Loucy (cell line): ENCODE data around the gene GMFB.

Experiments used
- H2AFZ ChIP-seq: fragments of 200-600 bp; sonication (generic); 2 replicates; pipeline ENCODE4 v1.6.0; 2016; ENCODE audit warnings: antibody characterized with exemption, mild to moderate bottlenecking, low read length, moderate library complexity
- H3F3A ChIP-seq: fragments of 200-600 bp; 2 replicates; pipeline ENCODE4 v1.6.0; 2016; ENCODE audit warnings: antibody characterized with exemption, low read depth, mild to moderate bottlenecking
- H3K27me3 ChIP-seq: fragments of 200-600 bp; sonication (generic); 2 replicates; pipeline ENCODE4 v1.6.1; 2014; ENCODE audit warnings: low read length, mild to moderate bottlenecking; ENCODE audit not compliant: insufficient read depth, poor library complexity, severe bottlenecking
- H3K36me3 ChIP-seq: fragments of 200-600 bp; sonication (generic); 2 replicates; pipeline ENCODE4 v1.6.1; 2016; ENCODE audit warnings: low read length; ENCODE audit not compliant: insufficient read depth
- H3K4me1 ChIP-seq: fragments of 200-600 bp; sonication (generic); 2 replicates; pipeline ENCODE4 v1.5.1; 2014; ENCODE audit warnings: low read length, mild to moderate bottlenecking; ENCODE audit not compliant: insufficient read depth, poor library complexity, severe bottlenecking
- H3K4me2 ChIP-seq: fragments of 200-600 bp; sonication (generic); 2 replicates; pipeline ENCODE4 v1.6.0; 2014; ENCODE audit warnings: antibody characterized with exemption, low read length, low read depth, mild to moderate bottlenecking; ENCODE audit not compliant: poor library complexity, severe bottlenecking
- H3K4me3 ChIP-seq: fragments of 200-600 bp; sonication (generic); 2 replicates; pipeline ENCODE4 v1.5.1; 2014; ENCODE audit warnings: low read length, mild to moderate bottlenecking, mixed read lengths; ENCODE audit not compliant: poor library complexity, severe bottlenecking
- H3K79me2 ChIP-seq: fragments of 200-600 bp; sonication (generic); 2 replicates; pipeline ENCODE4 v1.6.1; 2014; ENCODE audit warnings: low read length; ENCODE audit not compliant: insufficient read depth
- H3K9ac ChIP-seq: fragments of 200-600 bp; sonication (generic); 2 replicates; pipeline ENCODE4 v1.6.0; 2014; ENCODE audit warnings: mild to moderate bottlenecking, low read depth, low read length, moderate library complexity; ENCODE audit not compliant: poor library complexity, severe bottlenecking
- H3K9me2 ChIP-seq: fragments of 200-600 bp; sonication (generic); replicated peaks from 2 replicates; pipeline ENCODE4 v1.6.1; 2016; ENCODE audit warnings: low read depth, low read length, mixed read lengths
- H3K9me3 ChIP-seq: fragments of 200-600 bp; sonication (generic); 2 replicates; pipeline ENCODE4 v1.6.1; 2014; ENCODE audit warnings: mild to moderate bottlenecking, antibody characterized with exemption, low read length, low read depth; ENCODE audit not compliant: insufficient read depth
- H4K20me1 ChIP-seq: fragments of 200-600 bp; sonication (generic); 2 replicates; pipeline ENCODE4 v1.6.0; 2014; ENCODE audit warnings: antibody characterized with exemption, low read length, mild to moderate bottlenecking; ENCODE audit not compliant: insufficient read depth, poor library complexity, severe bottlenecking
- EZH2phosphoT487 ChIP-seq: fragments of 200-600 bp; IDR thresholded peaks from 2 replicates; pipeline ENCODE4 v1.6.1; 2018; ENCODE audit warnings: antibody characterized with exemption, mild to moderate bottlenecking, moderate library complexity, borderline replicate concordance
- TF ChIP-seq, protein P1 (sequence below): fragments of 200-600 bp; sonication (generic); conservative IDR thresholded peaks from 2 replicates; pipeline ENCODE4 v1.5.1; 2014; ENCODE audit warnings: mild to moderate bottlenecking, antibody characterized with exemption, low read length

The GMFB gene

DNA sequence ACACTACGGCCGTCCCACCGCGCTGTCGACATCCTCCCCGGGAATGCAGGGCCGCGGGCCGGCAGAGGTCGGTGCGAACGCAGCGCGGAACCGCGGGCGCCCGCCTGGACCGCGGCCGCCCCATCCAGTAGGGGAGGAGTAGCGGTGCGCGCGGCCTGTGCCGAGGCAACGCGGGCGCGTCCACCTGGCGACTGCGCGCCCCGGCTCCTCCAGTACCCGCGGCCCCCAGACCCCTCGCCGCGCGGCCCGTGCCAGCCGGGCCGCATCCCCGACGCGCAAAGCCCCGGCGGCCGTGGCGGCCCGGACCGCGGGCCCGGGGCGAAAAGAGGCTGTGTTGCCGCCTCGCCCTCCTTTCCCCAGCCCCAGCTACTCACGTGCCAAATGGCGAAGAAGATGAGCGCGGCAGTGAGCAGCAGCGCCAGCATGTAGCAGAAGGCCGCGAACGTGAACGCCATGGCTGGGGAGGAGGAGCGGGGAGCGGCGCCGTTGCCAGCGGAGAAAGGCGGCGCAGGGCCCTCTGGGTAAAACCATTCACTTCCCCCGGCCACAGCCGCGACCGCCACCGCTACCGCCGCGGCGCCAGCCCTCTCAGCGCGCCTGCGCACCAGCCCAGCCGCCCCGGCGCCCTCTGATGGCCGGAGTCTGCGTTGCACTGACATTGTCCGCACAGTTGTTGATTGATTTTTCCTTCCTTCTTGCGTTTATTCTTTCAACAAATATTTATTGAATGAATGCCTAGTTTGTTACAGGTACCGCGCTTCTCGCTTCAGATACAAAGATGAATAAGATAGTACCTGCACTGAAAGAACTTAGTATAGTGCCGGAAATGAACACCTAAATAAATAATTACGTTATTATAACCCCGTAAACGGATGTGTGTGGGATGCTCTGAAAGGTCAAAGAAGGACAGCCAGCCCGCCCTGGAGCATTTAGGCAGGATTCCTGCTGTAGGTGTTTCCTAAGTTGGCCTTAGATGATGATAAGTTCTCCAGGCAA, 47.6 kb downstream of the GMFB start, which contains the start of gene CNIH1:
TSS of gene CNIH1 (minus strand) at position 502 of the 996 bp plus-strand sequence. CDS start at position 455, 47 bp downstream.
- Histone ChIP-seq H3K4me3 (peak within 1 kb of the TSS; percentile 79), H2AFZ (peak within 1 kb of the TSS; percentile 99), H3K9ac (peak within 1 kb of the TSS; percentile 81), H3K9me3 (no peaks in the 10 kb centered on the region), H3K4me2 (peak within 1 kb of the TSS; percentile 91), H4K20me1 (peaks cover 34% of the 10 kb centered on the region), H3F3A (no peaks in the 10 kb centered on the region), H3K79me2 (peaks cover 47% of the 10 kb centered on the region), H3K9me2 (no peaks in the 10 kb centered on the region), H3K4me1 (peaks cover 46% of the 10 kb centered on the region), H3K27me3 (peaks cover 2% of the 10 kb centered on the region), H3K36me3 (no peaks in the 10 kb centered on the region)
- TF ChIP-seq, protein P1, sequence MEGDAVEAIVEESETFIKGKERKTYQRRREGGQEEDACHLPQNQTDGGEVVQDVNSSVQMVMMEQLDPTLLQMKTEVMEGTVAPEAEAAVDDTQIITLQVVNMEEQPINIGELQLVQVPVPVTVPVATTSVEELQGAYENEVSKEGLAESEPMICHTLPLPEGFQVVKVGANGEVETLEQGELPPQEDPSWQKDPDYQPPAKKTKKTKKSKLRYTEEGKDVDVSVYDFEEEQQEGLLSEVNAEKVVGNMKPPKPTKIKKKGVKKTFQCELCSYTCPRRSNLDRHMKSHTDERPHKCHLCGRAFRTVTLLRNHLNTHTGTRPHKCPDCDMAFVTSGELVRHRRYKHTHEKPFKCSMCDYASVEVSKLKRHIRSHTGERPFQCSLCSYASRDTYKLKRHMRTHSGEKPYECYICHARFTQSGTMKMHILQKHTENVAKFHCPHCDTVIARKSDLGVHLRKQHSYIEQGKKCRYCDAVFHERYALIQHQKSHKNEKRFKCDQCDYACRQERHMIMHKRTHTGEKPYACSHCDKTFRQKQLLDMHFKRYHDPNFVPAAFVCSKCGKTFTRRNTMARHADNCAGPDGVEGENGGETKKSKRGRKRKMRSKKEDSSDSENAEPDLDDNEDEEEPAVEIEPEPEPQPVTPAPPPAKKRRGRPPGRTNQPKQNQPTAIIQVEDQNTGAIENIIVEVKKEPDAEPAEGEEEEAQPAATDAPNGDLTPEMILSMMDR = peak; percentile 92
- no peak for TF ChIP-seq EZH2phosphoT487

- H3K9me2 ChIP-seq = no peaks in the 10 kb centered on the region
- peak overlapping the region; percentile 79 for H3K4me3 ChIP-seq
- peaks cover 53% of the 10 kb centered on the region for H3K4me1 ChIP-seq
- H3K4me2 ChIP-seq = peak overlapping the region; percentile 91
- H3K27me3 ChIP-seq = no peaks in the 10 kb centered on the region
- no peaks in the 10 kb centered on the region for H3K36me3 ChIP-seq
- H3K9ac ChIP-seq = peak overlapping the region; percentile 81
- H2AFZ ChIP-seq = peak overlapping the region; percentile 77; the same call in 1 of the 2 replicates
- no peaks in the 10 kb centered on the region for H3F3A ChIP-seq
- TF ChIP-seq EZH2phosphoT487 = no peak
- TF ChIP-seq, protein P1 = no peak
- no peaks in the 10 kb centered on the region for H3K9me3 ChIP-seq
- H3K79me2 ChIP-seq = peaks cover 54% of the 10 kb centered on the region
- H4K20me1 ChIP-seq = peaks cover 41% of the 10 kb centered on the region
Observed at GRCh38 chr14:54440476-54440872, 48.3 kb downstream of the GMFB start.

DNA sequence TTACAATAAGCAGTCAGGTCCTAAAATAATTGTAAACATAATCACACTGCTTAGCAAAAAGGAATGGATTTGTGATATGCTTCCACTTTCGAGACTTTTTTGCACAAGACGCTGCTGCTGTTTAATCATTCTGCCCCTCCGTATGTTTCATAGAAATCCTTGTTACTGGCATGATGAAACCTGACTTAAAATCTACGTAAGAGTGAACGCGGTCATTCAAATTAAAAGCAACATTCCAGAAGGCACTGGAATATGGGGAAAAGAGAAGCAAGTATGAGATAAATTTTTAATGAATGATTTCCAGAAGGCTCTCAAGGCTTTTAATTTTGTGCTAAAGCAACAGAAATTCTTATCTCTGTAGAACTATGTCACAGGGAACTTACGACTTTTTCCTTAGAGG, 48.7 kb downstream of the GMFB start:
- Histone ChIP-seq H3K9ac (peak overlapping the region; percentile 81), H4K20me1 (peaks cover 45% of the 10 kb centered on the region), H3K4me3 (peak overlapping the region; percentile 79), H3K79me2 (peaks cover 58% of the 10 kb centered on the region), H3F3A (no peaks in the 10 kb centered on the region), H3K36me3 (no peaks in the 10 kb centered on the region), H3K27me3 (no peaks in the 10 kb centered on the region), H2AFZ (no peak overlapping the region), H3K9me3 (no peaks in the 10 kb centered on the region), H3K4me2 (peak overlapping the region; percentile 91), H3K4me1 (peaks cover 58% of the 10 kb centered on the region), H3K9me2 (no peaks in the 10 kb centered on the region)
- no peak for TF ChIP-seq EZH2phosphoT487
- TF ChIP-seq, protein P1 = no peak
